Hindlimb muscle (tissue), 1 donor: ENCODE measurements around the gene TMEM156. TPM values are rescaled to one million over a fixed set of nuclear protein-coding genes. Genes with fewer than 3 reads are reported as not detected.
"Not testable (repeated sequence)": the region's sequence is repeated elsewhere in the genome, so short reads cannot be mapped to it uniquely, and the experiment has no call there.

Source experiments
- DNase-seq: peaks from one replicate; pipeline ENCODE4 v3.0.0-alpha.2; 2013
- polyA plus RNA-seq: library from polyadenylated mRNA; unstranded; fragments of 120-200 nt; gene quantifications from one replicate; pipeline ENCODE4 v1.2.1, GENCODE V29; 2013; ENCODE audit not compliant: insufficient read length

TMEM156 gene
- polyA plus RNA-seq, 1 donor, result 0.13 TPM

GRCh38 chr4:38955957-38956356 lies 76.3 kb downstream of the TMEM156 start:
- no peak for DNase-seq

- DNase-seq, result no peak
Measured at GRCh38 chr4:38954727-38955126, 77.5 kb downstream of the TMEM156 start.

GRCh38 chr4:38952017-38952416 lies 80.2 kb downstream of the TMEM156 start:
- DNase-seq, result no peak

DNA sequence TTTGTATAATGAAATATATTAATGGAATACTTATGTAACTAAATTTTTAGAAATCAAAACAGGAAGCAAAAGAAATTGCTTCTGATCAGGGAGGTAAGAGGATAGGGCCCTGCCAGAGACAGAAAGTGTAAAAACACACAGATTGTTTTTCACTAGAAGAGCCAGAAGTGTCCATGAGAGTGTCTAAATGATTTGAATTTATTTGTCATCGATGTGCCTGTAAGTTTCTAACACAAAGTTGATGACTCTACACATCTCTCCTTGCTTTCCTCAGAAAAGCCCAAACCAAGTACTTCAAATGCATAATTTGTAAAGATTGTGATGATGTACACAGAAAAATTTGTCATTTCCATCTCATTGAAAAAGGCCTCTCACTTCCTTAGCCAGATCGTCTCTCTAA lies 80.6 kb downstream of the TMEM156 start:
- no peak for DNase-seq

DNA sequence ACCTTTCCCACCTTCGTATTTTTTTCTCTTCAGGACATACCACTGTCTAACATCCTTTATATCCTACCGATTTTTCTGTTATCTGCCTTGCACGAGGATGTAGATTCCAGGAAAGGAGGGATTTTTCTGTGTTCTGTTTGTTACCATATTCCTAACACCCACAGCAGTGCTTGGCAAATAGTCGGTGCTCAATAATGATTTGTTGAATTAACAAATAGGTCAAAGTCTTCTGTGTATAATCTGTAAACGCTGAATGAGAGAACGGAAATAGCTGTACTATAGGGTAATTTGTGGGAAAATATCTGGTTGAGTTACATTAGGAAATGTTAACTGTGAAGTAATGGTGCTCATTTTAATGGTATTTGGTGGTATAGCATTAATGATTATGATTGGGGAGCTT lies 81.5 kb downstream of the TMEM156 start:
- no peak for DNase-seq

DNA sequence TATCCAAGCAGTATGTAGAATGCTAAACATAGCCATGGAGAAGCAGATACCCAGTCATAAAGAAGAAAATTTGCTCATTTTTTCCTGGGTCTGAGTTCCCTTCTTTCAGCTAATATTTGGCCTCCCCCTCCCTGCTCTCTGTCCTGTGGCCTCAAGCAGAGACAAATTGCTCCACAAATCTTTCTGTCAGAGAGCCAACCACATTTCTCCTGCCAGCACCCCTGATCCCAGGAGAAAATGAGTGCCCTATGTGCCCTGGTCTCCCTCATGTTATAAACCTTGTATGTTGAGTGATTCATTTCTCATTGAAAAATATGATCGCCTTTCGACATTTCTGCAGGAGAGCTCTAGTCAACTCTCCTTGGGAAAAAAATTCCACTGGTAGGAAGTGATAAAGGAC lies 82.0 kb downstream of the TMEM156 start:
- DNase-seq, result no peak

DNA sequence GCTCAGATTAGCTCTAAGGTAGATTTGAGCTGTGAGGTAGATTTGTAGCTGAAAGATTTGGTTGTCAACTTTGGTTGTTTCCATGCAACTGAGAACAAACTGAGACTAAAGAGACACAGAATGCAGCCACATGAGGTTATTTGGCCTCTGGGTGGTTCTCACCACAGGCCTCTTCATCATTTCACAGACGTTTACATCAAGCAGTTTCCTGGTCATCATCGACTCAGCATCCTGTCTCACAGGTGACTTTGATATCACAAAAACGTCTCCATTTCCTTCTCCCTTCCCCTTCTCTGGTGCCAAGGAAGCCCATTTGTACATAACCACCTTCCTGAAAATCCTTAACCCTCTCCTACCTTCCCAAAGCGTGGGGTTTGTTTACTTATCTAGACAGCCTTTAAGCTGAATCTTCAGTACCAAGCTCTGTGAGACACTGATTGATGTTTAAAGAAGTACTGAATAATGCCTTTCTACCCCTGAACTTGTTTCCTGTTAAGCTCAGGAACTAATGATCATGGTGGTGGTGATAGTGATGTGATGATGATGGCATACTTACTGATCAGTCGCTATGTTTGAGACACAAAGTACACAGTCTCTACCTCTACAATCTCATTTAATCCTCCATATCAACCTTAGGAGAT lies 82.7 kb downstream of the TMEM156 start:
- no peak for DNase-seq

DNA sequence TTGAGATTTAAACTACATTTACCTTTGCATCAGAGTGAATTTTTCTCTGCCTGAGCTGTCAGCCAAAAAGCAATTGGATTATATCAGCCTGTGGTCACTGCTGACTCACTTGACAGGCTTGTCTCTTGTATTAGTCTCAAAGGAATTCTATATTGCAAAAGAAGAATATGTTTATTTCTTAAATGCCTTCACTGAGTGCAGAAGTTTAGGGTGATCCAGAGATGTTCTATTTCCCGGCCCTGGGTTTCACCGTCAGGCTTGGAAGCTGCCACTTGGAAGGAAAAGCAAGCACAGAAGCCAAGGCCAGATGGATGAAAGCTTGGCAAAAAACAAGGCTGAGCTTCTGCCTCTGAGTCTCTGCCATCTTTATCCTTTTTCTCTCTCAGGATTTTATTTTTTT lies 83.7 kb downstream of the TMEM156 start:
- DNase-seq, result peak; percentile 71

DNA sequence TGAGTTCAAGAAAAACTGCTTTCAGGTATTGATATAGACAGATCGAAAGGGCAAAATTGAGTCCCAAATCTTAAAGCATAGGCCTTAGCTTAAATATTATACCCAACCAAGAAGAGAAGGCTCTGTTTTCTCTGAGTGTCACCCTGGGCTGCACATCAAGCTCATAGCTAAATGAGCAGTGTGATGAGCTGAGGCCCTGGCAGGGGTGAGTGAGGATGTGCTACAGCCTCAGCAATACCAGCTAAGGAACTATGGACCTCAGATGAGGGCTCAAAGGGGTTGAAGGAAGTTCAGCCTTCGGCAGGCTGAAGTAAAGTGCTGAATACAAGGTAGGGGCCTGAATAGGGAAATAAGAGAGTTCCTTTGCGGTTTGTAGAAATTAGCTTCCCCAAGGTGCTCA lies 85.3 kb downstream of the TMEM156 start:
- DNase-seq, result no peak

DNA sequence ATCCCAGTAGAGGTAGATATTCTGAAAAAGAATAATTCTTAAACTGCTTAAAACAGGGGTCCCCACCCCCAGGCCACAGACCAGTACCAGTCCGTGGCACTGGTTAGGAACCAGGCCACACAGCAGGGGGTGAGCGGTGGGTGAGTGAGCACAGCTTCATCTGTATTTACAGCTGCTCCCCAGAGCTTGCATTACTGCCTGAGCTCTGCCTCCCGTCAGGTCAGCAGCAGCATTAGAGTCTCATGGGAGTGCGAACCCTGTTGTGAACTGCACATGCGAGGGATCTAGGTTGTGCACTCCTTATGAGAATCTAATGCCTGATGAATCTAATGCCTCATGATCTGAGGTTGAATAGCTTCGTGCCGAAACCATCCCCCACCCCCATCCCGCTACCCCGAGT lies 87.8 kb downstream of the TMEM156 start:
- DNase-seq, result no peak

- DNase-seq, result peak; percentile 62
Measured at GRCh38 chr4:38943343-38943742, 88.9 kb downstream of the TMEM156 start.

DNA sequence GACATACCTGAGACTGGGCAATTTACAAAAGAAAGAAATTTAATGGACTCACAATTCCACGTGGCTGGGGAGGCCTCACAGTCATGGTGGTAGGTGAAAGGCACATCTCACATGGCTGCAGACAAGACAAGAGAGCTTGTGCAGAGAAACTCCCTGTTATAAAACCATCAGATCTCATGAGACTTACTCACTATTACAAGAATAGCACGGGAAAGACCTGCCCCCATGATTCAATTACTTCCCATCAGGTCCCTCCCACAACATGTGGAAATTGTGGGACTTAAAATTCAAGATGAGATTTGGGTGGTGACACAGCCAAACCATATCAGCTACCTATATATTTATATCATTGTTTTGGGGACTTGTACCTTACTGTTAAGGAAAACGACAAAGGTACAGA lies 90.3 kb downstream of the TMEM156 start:
- not testable (repeated sequence) for DNase-seq

DNA sequence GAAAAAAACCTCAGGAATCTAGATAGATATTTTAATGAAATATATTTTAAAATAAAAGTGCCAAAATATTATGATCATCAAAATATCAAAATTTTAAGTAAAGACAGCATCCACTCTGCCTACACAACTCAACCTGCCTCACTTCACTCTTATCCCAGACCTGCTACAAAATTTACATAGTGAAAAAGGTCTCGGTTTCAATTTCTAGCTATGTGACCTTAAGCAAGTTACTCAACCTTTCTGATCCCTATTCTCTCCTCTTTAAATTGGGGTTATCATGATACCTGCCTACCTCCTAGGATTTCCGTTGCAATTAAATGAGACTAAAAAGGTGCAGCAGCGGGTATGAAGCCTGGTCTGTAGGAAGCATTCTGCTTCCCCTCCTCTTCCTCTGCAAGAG lies 91.7 kb downstream of the TMEM156 start:
- no peak for DNase-seq

DNA sequence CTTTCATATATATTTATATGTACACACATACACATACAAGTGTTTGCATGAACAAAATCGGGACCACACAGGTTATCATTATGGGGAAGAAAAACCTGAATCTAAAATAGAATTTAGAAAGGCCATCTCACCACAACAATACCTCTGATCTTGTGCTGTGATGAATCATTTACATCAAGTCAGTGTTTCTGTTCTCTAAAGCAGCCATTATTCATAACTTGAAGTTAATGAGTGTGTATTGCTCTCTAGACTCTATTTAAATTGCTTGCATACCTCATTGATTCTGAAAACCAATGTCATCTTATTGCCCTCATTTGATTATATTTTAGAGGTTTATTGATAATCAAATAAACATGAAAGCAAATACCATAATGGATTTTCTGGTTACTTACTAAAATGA lies 93.0 kb downstream of the TMEM156 start:
- DNase-seq, result no peak

- no peak for DNase-seq
Measured at GRCh38 chr4:38935391-38936073, 96.7 kb downstream of the TMEM156 start.

DNA sequence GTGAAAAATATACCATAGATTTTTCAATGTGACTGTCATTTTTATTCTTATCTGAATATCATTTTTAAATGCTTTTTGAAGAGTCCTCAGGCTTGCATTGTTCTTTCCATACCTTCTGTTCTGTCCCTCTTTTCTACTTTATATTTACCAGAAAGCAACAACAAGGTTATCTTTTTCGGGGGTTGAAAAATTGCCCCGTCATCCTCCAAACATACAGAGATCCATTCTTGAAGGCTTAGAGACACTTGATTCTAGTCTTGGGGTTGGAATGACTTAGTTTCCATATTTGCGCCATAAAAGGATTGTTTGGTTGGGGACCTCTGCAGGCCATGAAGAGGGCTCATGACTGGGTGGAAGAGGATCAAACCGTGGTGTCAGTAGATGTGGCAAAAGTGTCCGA lies 101.1 kb downstream of the TMEM156 start:
- no peak for DNase-seq

DNA sequence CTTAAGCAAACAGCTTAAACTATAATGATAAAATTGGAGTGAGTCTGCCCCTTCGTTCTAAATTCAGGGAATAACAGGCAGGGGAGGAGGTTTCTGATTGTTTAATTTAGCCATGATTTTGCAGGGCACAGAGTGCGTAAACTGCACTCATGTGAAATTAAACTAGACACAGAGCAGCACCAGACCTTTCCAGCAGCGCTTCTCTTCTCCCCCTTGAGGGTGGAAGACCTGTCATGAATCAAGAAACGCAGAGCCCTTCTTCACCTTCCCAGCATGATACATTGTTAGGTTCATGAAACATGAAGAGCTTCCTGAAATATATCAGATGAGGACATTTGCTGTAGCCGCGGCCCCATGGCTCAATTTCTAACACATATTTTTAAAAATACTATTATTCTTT lies 101.5 kb downstream of the TMEM156 start:
- DNase-seq, result no peak

DNA sequence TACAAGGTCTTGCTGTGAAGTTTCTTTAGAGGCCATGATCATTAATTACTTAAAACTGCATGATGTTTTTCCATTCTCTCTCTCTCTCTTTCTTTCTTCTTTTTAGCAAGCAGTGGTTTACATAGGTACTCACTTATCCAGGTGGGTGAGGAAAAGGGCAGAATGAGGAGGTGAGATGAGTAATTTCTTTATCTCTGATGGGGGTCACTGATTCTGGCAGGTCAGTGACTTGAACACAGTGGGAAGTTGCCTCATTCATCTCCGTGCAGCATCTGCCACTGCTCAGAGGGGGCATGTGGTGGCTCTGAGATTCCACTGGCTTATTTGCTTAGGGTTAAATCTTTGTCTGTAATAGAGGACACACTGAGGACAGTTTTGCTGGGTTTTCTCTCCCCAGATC lies 102.0 kb downstream of the TMEM156 start:
- DNase-seq, result no peak

GRCh38 chr4:38928974-38929373 lies 103.2 kb downstream of the TMEM156 start:
- DNase-seq, result no peak

- DNase-seq, result no peak
Measured at GRCh38 chr4:38928568-38928967, 103.6 kb downstream of the TMEM156 start.

DNA sequence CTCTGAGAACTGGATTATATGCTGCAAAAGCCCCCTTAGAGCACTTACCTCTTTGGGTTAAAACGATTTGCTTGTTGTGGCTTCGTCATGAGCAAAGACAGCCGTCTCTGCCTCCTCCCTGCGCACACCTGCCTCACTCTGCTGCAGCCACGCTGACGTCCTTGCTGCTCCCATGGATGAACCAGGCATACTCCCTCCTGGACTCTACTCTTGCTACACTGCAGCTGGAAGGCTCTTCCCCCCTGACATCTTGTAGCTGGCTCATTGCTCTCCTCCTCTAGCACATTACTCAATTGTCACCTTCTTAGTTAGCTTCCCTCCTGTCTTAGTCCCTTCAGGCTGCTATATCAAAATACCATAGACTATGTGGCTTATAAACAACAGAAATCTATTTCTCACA lies 105.3 kb downstream of the TMEM156 start:
- no peak for DNase-seq

DNA sequence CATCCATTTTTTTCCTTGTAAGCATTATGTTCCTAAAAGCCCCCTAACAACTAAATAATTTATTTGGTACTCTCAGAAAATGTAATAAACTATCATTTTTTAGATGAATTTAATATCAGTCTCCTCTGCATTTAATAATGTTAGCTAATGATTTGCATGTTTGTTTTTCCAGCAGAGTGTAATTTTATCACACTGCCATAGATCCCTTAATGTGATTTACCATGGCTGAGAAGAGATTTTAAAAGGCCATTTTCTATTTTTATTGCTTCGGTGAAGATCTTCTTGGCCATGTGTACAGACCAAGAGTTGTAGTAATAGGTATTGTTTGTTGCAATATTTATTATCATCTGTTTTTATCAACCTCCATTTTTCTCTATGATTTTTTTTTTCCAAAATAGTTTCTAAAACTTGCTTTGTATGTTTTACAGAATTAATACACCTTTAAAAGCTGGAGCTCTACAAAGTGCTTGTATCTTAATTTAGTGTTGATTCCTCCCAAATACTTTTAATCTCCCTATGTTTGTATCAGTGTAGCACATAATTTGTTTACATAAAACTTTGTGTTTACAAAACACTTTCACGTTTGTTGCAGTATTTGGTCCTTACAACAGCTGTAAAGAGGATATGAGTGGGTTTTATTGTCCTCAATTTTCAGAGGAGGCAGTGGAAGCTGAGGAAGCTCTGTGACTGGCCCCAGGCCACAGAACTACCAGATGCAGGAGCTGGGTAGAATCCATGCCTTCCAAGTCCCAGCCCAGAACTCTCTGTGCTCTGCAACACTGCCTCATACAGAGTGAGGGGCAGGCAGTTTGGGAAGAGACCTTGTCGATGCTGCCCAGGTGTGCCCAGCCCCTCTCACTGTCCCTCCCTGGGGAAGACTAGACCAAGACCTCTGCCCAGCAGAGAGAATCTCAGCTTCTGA lies 106.5 kb downstream of the TMEM156 start:
- no peak for DNase-seq

DNA sequence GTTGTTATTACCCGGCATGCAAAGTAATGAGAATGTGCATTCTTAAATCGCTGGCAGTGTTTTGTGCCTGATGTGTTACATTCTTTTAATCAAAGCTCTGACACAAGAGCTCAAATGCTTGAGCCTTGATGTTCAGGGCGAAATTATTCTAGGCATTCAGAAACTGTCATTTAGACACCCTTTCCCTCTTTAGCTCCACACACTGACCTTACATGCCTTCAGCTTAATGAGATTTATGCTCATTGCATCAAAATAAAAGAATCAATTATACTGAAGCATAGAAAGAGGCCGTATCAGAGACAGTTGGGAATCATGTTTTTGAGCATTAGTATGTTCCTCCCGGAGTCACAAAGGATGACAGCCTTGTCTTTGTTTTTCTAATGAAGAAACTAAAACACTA lies 107.9 kb downstream of the TMEM156 start:
- no peak for DNase-seq

GRCh38 chr4:38923746-38924145 lies 108.5 kb downstream of the TMEM156 start:
- no peak for DNase-seq
